ENCODE results near the gene BMP2.

BMP2 gene

DNA sequence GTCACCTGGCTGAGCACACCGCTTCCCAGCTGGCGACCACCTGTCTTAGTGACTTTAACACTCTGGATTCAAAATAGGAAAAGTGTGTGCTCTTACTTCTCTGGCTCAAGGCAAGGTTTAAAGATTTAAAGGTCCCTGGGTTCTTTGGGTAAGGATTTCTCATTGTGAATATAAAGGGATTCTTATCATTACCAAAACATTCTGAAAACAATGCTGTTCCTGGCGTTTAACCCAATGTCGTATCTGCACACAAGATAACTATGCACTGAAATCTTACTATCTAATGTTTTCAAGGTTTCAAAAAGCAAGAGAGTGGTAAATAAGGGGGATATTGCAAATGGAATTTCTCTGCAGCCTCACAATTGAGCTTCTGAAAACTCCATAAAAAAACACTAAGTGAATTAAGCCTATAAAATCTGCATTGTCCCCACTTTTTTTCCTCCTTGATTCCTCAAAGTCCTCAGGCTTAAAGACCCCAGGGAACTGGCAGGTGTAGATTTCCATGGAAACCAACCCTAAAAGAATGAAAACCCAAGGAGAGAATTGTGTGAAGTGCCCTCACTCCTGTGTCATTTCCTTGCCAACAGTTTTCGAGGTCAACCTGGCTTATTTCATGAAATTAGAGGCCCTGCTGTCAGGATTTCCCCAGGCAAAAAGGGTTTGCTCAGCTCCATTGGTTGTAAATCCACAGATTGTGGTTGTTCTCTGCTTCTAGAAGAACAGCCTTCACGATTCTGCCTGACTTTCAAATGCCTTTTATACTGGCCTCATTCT is 44.0 kb downstream of the BMP2 start:
- H3K79me2 ChIP-seq (ENCODE audit: low read length): no peaks in the 10 kb centered on the region
- no peaks in the 10 kb centered on the region for H3K4me1 ChIP-seq (ENCODE audit: low read length)
- TF ChIP-seq, protein P1, sequence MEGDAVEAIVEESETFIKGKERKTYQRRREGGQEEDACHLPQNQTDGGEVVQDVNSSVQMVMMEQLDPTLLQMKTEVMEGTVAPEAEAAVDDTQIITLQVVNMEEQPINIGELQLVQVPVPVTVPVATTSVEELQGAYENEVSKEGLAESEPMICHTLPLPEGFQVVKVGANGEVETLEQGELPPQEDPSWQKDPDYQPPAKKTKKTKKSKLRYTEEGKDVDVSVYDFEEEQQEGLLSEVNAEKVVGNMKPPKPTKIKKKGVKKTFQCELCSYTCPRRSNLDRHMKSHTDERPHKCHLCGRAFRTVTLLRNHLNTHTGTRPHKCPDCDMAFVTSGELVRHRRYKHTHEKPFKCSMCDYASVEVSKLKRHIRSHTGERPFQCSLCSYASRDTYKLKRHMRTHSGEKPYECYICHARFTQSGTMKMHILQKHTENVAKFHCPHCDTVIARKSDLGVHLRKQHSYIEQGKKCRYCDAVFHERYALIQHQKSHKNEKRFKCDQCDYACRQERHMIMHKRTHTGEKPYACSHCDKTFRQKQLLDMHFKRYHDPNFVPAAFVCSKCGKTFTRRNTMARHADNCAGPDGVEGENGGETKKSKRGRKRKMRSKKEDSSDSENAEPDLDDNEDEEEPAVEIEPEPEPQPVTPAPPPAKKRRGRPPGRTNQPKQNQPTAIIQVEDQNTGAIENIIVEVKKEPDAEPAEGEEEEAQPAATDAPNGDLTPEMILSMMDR (IDR thresholded peaks at IDR 0.05; ENCODE audit: low read length): no peak
- no peak for TF ChIP-seq EZH2 (optimal IDR thresholded peaks at IDR 0.05; ENCODE audit: low read depth, low read length)
- no peak for TF ChIP-seq EZH2phosphoT487 (IDR thresholded peaks at IDR 0.05; ENCODE audit: low read length)
- no peaks in the 10 kb centered on the region for H3K9me2 ChIP-seq (replicated peaks; ENCODE audit: insufficient read depth, low read length)
- no peak overlapping the region for H3K27ac ChIP-seq (ENCODE audit: low read length)
- H3K4me3 ChIP-seq (ENCODE audit: low read length): no peak overlapping the region
- no peaks in the 10 kb centered on the region for H3K36me3 ChIP-seq (replicated peaks; ENCODE audit: insufficient read depth, low read length)
- H3K27me3 ChIP-seq (replicated peaks; ENCODE audit: insufficient read depth, low read length): no peaks in the 10 kb centered on the region
- H4K20me1 ChIP-seq (ENCODE audit: insufficient read depth, low read length): no peaks in the 10 kb centered on the region
- H3K9ac ChIP-seq (ENCODE audit: low read length): no peak overlapping the region
- DNase-seq: no peak
- H3K4me2 ChIP-seq (ENCODE audit: low read depth, low read length): no peak overlapping the region
- no peaks in the 10 kb centered on the region for H3K9me3 ChIP-seq (replicated peaks; ENCODE audit: insufficient read depth, low read length)
- H2AFZ ChIP-seq (ENCODE audit: low read length): no peak overlapping the region
- no peaks in the 10 kb centered on the region for H3F3A ChIP-seq (ENCODE audit: insufficient read depth, low read length)

DNA sequence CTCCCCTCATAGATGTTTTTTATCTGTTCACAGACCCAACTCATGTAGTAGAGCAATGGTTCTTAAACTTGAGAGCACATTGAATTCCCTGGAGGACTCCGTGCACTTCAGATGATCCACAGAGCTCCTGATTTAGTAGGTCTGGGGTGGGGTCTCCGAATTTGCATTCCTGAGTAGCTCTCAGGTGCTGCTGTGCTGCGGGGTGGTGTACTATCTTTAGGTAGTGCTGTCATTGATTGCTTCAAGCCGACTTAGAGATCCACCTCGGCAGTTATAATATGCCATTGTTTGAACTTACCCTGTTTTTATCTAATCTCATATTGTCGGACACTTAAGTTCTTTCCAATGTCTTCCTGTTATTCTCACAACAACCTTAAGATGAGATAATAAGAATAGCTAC is 45.0 kb downstream of the BMP2 start:
- DNase-seq: no peak
- no peaks in the 10 kb centered on the region for H3K4me1 ChIP-seq (ENCODE audit: low read length)
- H3K36me3 ChIP-seq (replicated peaks; ENCODE audit: insufficient read depth, low read length): no peaks in the 10 kb centered on the region
- H2AFZ ChIP-seq (ENCODE audit: low read length): no peak overlapping the region
- TF ChIP-seq, protein P1 (IDR thresholded peaks at IDR 0.05; ENCODE audit: low read length): no peak
- TF ChIP-seq EZH2phosphoT487 (IDR thresholded peaks at IDR 0.05; ENCODE audit: low read length) (no peak), EZH2 (optimal IDR thresholded peaks at IDR 0.05; ENCODE audit: low read depth, low read length) (no peak)
- H3K27ac ChIP-seq (ENCODE audit: low read length): no peak overlapping the region
- H3K9me3 ChIP-seq (replicated peaks; ENCODE audit: insufficient read depth, low read length): no peaks in the 10 kb centered on the region
- no peaks in the 10 kb centered on the region for H3K27me3 ChIP-seq (replicated peaks; ENCODE audit: insufficient read depth, low read length)
- H3K4me3 ChIP-seq (ENCODE audit: low read length): no peak overlapping the region
- H4K20me1 ChIP-seq (ENCODE audit: insufficient read depth, low read length): no peaks in the 10 kb centered on the region
- H3K9me2 ChIP-seq (replicated peaks; ENCODE audit: insufficient read depth, low read length): no peaks in the 10 kb centered on the region
- H3K79me2 ChIP-seq (ENCODE audit: low read length): no peaks in the 10 kb centered on the region
- no peaks in the 10 kb centered on the region for H3F3A ChIP-seq (ENCODE audit: insufficient read depth, low read length)
- H3K4me2 ChIP-seq (ENCODE audit: low read depth, low read length): no peak overlapping the region
- no peak overlapping the region for H3K9ac ChIP-seq (ENCODE audit: low read length)

DNA sequence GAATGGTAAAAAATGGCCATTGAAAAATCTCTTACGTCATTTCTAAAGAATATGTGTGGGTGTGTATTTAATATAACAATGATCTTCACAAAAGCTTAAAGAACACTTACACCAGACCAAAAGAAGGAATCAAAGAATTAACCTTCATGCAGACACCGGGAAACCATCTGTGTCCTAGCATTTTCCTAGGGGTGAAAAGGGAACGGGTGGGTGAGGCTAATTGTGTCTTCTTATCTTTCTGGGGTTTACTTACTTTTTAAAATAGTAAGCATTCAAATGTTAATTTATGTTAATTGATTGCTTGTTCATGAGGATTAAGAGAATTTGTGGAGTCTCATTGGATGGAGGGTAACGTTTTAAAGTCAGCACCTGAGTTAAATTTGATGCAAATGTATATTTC is 47.5 kb downstream of the BMP2 start:
- H3F3A ChIP-seq (ENCODE audit: insufficient read depth, low read length): no peaks in the 10 kb centered on the region
- H3K27me3 ChIP-seq (replicated peaks; ENCODE audit: insufficient read depth, low read length): no peaks in the 10 kb centered on the region
- no peak overlapping the region for H3K27ac ChIP-seq (ENCODE audit: low read length)
- H3K9me3 ChIP-seq (replicated peaks; ENCODE audit: insufficient read depth, low read length): no peaks in the 10 kb centered on the region
- H4K20me1 ChIP-seq (ENCODE audit: insufficient read depth, low read length): no peaks in the 10 kb centered on the region
- TF ChIP-seq EZH2phosphoT487 (IDR thresholded peaks at IDR 0.05; ENCODE audit: low read length) (no peak), EZH2 (optimal IDR thresholded peaks at IDR 0.05; ENCODE audit: low read depth, low read length) (no peak)
- TF ChIP-seq, protein P1 (IDR thresholded peaks at IDR 0.05; ENCODE audit: low read length): no peak
- no peaks in the 10 kb centered on the region for H3K4me1 ChIP-seq (ENCODE audit: low read length)
- H2AFZ ChIP-seq (ENCODE audit: low read length): no peak overlapping the region
- H3K4me2 ChIP-seq (ENCODE audit: low read depth, low read length): no peak overlapping the region
- no peak for DNase-seq
- no peaks in the 10 kb centered on the region for H3K36me3 ChIP-seq (replicated peaks; ENCODE audit: insufficient read depth, low read length)
- no peaks in the 10 kb centered on the region for H3K9me2 ChIP-seq (replicated peaks; ENCODE audit: insufficient read depth, low read length)
- no peak overlapping the region for H3K9ac ChIP-seq (ENCODE audit: low read length)
- H3K4me3 ChIP-seq (ENCODE audit: low read length): no peak overlapping the region
- no peaks in the 10 kb centered on the region for H3K79me2 ChIP-seq (ENCODE audit: low read length)

Data from MM.1S (cell line).